ENCODE measurements around the gene PHEX. TPM values are rescaled to one million over a fixed set of nuclear protein-coding genes. Genes with fewer than 3 reads are reported as not detected.

Gene PHEX
- total RNA-seq, 1 experiment from 2014 or later: 1.3 TPM

DNA sequence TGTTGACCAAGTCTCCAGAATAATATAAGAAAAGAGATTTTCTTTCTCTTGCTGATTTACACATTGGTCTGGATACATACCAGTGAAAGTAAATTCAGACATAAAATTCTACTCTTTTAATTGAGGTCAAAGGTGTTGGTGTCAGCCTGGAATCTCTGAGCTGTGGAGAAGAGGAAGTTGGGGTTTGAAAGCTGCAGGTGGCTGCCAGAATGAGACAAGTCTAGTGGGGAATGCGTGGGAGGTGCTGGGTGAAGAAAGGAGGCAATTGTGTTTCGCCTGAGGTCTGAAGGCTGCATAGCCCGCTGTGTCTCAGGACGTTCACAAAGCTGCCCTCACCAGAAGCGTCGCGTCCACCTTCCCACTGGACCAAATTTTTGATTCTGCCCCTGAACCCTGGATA lies 31.2 kb downstream of the PHEX start:
- Histone ChIP-seq H3K4me2 (ENCODE audit: low read depth, low read length, poor library complexity, severe bottlenecking) (no peak overlapping the region), H3K9me2 (replicated peaks; ENCODE audit: insufficient read depth, low read length) (no peaks in the 10 kb centered on the region), H3K9me3 (ENCODE audit: low read length) (no peaks in the 10 kb centered on the region), H3K9ac (ENCODE audit: low read length) (no peak overlapping the region), H4K20me1 (ENCODE audit: insufficient read depth, low read depth, low read length) (no peaks in the 10 kb centered on the region), H3K4me1 (ENCODE audit: low read length) (peaks cover 8% of the 10 kb centered on the region), H3K27me3 (ENCODE audit: low read length) (no peaks in the 10 kb centered on the region), H3K27ac (ENCODE audit: low read length) (no peak overlapping the region), H2AFZ (ENCODE audit: low read length) (no peak overlapping the region), H3K4me3 (ENCODE audit: low read length) (no peak overlapping the region), H3K79me2 (ENCODE audit: low read length) (no peaks in the 10 kb centered on the region), H3K36me3 (ENCODE audit: insufficient read depth, low read length) (no peaks in the 10 kb centered on the region)
- DNase-seq: peak; percentile 56

DNA sequence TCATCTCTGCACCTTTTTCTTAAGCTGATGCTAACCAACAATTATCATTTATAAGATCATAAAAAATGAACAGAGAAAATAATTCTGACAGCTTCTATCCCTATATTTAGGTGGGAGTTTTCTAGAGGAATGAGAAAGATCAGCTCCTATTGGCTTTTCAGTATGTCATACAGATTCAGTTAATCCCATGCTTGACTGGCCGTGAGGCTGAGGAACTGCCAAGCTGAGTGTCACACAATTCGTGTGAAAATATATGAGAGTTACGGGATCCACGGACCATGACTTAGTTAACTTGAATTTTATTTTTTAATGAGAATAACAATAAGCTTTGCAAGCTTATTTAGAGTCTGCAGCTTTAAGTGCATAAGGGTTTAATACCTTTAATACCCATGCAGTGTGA lies 37.5 kb downstream of the PHEX start:
- H3K27ac ChIP-seq (ENCODE audit: low read length): no peak overlapping the region
- H3K4me2 ChIP-seq (ENCODE audit: low read depth, low read length, poor library complexity, severe bottlenecking): no peak overlapping the region
- H3K4me1 ChIP-seq (ENCODE audit: low read length): no peaks in the 10 kb centered on the region
- no peak overlapping the region for H3K4me3 ChIP-seq (ENCODE audit: low read length)
- no peaks in the 10 kb centered on the region for H3K79me2 ChIP-seq (ENCODE audit: low read length)
- no peaks in the 10 kb centered on the region for H4K20me1 ChIP-seq (ENCODE audit: insufficient read depth, low read depth, low read length)
- no peak overlapping the region for H2AFZ ChIP-seq (ENCODE audit: low read length)
- no peaks in the 10 kb centered on the region for H3K9me2 ChIP-seq (replicated peaks; ENCODE audit: insufficient read depth, low read length)
- DNase-seq: no peak
- H3K9me3 ChIP-seq (ENCODE audit: low read length): no peaks in the 10 kb centered on the region
- H3K9ac ChIP-seq (ENCODE audit: low read length): no peak overlapping the region
- H3K27me3 ChIP-seq (ENCODE audit: low read length): no peaks in the 10 kb centered on the region
- no peaks in the 10 kb centered on the region for H3K36me3 ChIP-seq (ENCODE audit: insufficient read depth, low read length)

DNA sequence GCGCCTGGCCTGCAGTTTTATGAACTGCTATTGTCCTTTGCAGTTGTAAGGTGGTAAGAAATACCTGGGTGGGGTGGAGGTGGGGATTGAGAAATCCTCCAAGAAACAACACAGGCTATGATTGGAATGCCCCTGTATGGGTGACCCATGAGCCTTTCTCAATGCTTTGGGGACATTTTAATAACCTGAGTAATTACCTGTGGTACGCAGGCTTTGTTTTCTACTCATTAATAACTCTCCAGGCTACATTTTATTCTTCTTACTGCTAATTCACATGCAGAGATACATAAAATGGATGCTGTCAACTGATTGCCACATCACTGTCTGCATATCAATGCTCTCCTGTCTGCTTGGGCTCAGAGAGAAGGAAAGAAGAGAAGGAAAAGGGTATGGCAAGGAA lies 41.8 kb downstream of the PHEX start:
- no peak overlapping the region for H3K27ac ChIP-seq (ENCODE audit: low read length)
- H3K36me3 ChIP-seq (ENCODE audit: insufficient read depth, low read length): no peaks in the 10 kb centered on the region
- H3K9me2 ChIP-seq (replicated peaks; ENCODE audit: insufficient read depth, low read length): no peaks in the 10 kb centered on the region
- H3K9me3 ChIP-seq (ENCODE audit: low read length): no peaks in the 10 kb centered on the region
- H3K79me2 ChIP-seq (ENCODE audit: low read length): no peaks in the 10 kb centered on the region
- no peak overlapping the region for H2AFZ ChIP-seq (ENCODE audit: low read length)
- H3K4me1 ChIP-seq (ENCODE audit: low read length): no peaks in the 10 kb centered on the region
- no peak for DNase-seq
- no peaks in the 10 kb centered on the region for H3K27me3 ChIP-seq (ENCODE audit: low read length)
- H3K9ac ChIP-seq (ENCODE audit: low read length): no peak overlapping the region
- no peak overlapping the region for H3K4me3 ChIP-seq (ENCODE audit: low read length)
- no peaks in the 10 kb centered on the region for H4K20me1 ChIP-seq (ENCODE audit: insufficient read depth, low read depth, low read length)
- no peak overlapping the region for H3K4me2 ChIP-seq (ENCODE audit: low read depth, low read length, poor library complexity, severe bottlenecking)

DNA sequence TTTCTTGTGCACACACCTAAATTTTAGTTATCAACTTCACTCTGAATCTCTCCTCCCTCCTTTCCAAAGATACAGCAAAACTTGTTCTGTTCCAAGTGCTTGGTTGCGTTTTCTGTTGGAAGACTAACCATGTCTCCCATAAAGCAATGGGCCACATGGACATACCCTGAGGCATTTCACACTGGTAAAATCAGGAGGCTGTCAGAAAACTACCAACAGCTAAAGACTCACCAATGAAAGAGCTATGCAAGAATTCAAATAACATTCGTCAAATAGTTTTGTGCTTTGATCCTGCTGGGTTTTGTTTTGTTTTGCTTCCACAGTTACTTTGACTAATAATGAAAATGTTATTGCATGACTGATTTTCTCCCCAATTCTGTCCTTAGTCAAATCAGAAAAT lies 46.0 kb downstream of the PHEX start:
- Histone ChIP-seq H3K4me3 (ENCODE audit: low read length) (no peak overlapping the region), H3K9ac (ENCODE audit: low read length) (no peak overlapping the region), H3K4me2 (ENCODE audit: low read depth, low read length, poor library complexity, severe bottlenecking) (no peak overlapping the region), H3K27me3 (ENCODE audit: low read length) (no peaks in the 10 kb centered on the region), H3K9me3 (ENCODE audit: low read length) (no peaks in the 10 kb centered on the region), H2AFZ (ENCODE audit: low read length) (no peak overlapping the region), H3K27ac (ENCODE audit: low read length) (no peak overlapping the region), H3K36me3 (ENCODE audit: insufficient read depth, low read length) (no peaks in the 10 kb centered on the region), H3K79me2 (ENCODE audit: low read length) (no peaks in the 10 kb centered on the region), H3K9me2 (replicated peaks; ENCODE audit: insufficient read depth, low read length) (no peaks in the 10 kb centered on the region), H3K4me1 (ENCODE audit: low read length) (no peaks in the 10 kb centered on the region), H4K20me1 (ENCODE audit: insufficient read depth, low read depth, low read length) (no peaks in the 10 kb centered on the region)
- DNase-seq: no peak

DNA sequence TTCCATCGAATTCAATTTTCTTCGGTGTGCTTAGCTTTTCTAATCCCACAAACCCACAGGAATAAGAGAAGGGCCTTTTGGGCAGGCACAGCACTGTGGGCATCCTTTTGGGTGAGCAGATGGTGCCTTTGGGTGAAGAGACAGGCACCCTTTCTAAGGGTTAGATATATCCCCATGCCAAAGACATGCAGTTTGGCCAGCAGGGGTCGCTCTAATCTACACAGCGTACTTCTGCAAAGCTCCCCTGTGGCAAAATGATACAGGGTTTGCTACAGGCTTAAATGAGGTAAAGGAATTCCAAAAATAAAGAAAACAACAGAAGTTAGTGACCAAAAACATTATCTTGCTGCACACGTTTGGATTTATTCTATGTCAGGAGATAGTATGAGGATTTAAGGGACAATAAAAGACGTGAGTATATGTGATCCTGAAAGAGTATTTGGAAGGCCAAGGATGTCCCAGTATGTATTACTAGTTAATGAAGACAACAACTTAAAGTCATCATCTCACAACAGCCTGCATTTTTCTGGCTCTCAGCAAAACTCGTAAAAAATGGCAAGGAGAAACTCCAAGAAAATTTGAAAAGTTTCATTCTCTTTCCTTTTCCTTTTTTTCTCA lies 49.5 kb downstream of the PHEX start:
- H3K36me3 ChIP-seq (ENCODE audit: insufficient read depth, low read length): no peaks in the 10 kb centered on the region
- H4K20me1 ChIP-seq (ENCODE audit: insufficient read depth, low read depth, low read length): no peaks in the 10 kb centered on the region
- H3K4me1 ChIP-seq (ENCODE audit: low read length): no peaks in the 10 kb centered on the region
- H3K4me3 ChIP-seq (ENCODE audit: low read length): no peak overlapping the region
- H3K9me2 ChIP-seq (replicated peaks; ENCODE audit: insufficient read depth, low read length): no peaks in the 10 kb centered on the region
- peak; percentile 81 for DNase-seq
- no peak overlapping the region for H3K27ac ChIP-seq (ENCODE audit: low read length)
- H3K79me2 ChIP-seq (ENCODE audit: low read length): no peaks in the 10 kb centered on the region
- H3K27me3 ChIP-seq (ENCODE audit: low read length): no peaks in the 10 kb centered on the region
- H3K9me3 ChIP-seq (ENCODE audit: low read length): no peaks in the 10 kb centered on the region
- no peak overlapping the region for H3K9ac ChIP-seq (ENCODE audit: low read length)
- no peak overlapping the region for H3K4me2 ChIP-seq (ENCODE audit: low read depth, low read length, poor library complexity, severe bottlenecking)
- no peak overlapping the region for H2AFZ ChIP-seq (ENCODE audit: low read length)

DNA sequence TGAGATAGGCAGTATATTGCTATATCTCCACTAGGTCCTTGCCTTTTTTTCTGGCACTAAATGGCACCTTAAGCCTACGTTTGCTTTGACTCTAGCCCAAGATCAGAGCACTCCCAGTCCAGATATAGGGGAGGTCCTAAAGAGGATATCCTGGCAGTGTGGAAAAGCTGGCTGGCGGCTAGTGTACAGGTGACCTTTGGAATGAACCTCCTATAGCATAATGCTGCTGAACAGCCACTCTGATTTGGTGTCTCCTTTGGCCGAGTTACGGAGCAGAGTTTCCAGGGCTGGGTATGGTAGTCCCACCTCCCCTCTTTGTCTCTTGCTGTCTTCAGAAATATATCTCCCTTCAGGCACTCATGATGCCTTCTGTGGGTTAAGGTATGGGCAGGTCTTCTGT lies 53.9 kb downstream of the PHEX start:
- Histone ChIP-seq H3K4me1 (ENCODE audit: low read length) (no peaks in the 10 kb centered on the region), H3K9ac (ENCODE audit: low read length) (no peak overlapping the region), H3K9me2 (replicated peaks; ENCODE audit: insufficient read depth, low read length) (no peaks in the 10 kb centered on the region), H3K27me3 (ENCODE audit: low read length) (no peaks in the 10 kb centered on the region), H2AFZ (ENCODE audit: low read length) (no peak overlapping the region), H3K36me3 (ENCODE audit: insufficient read depth, low read length) (no peaks in the 10 kb centered on the region), H3K79me2 (ENCODE audit: low read length) (no peaks in the 10 kb centered on the region), H4K20me1 (ENCODE audit: insufficient read depth, low read depth, low read length) (no peaks in the 10 kb centered on the region), H3K27ac (ENCODE audit: low read length) (no peak overlapping the region), H3K9me3 (ENCODE audit: low read length) (no peaks in the 10 kb centered on the region; the same call in 1 of the 2 replicates), H3K4me3 (ENCODE audit: low read length) (no peak overlapping the region), H3K4me2 (ENCODE audit: low read depth, low read length, poor library complexity, severe bottlenecking) (no peak overlapping the region)
- no peak for DNase-seq

DNA sequence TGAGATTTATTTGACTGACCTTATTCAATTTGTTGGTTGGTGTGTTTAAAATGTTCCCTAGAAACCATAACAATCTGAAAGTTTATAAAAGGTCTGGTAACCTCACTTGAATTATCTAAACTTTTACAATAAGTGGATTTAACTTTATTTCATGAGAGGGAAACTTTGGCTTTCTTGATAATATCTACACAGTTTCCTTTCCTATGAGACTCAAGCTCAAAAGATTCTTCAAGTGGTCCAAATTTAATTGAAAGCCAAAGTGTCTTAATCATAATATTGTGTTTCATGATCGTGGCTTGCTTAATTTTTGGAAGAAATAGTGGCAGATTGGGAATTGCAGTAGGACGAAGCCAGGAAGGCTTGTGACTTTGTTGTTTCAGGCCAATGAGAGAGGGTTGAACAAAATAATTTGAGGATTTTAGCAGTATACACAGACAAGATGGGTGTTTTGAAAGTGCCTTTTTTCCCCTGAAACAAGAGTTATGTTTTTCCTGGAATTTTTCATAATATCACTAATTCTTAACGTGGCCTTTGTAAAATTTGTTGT lies 55.0 kb downstream of the PHEX start:
- no peaks in the 10 kb centered on the region for H3K27me3 ChIP-seq (ENCODE audit: low read length)
- no peak overlapping the region for H3K4me3 ChIP-seq (ENCODE audit: low read length)
- no peak overlapping the region for H3K27ac ChIP-seq (ENCODE audit: low read length)
- no peak overlapping the region for H3K4me2 ChIP-seq (ENCODE audit: low read depth, low read length, poor library complexity, severe bottlenecking)
- H4K20me1 ChIP-seq (ENCODE audit: insufficient read depth, low read depth, low read length): no peaks in the 10 kb centered on the region
- H3K79me2 ChIP-seq (ENCODE audit: low read length): no peaks in the 10 kb centered on the region
- no peaks in the 10 kb centered on the region; the same call in 1 of the 2 replicates for H3K9me3 ChIP-seq (ENCODE audit: low read length)
- no peak overlapping the region for H2AFZ ChIP-seq (ENCODE audit: low read length)
- no peak overlapping the region for H3K9ac ChIP-seq (ENCODE audit: low read length)
- no peaks in the 10 kb centered on the region for H3K9me2 ChIP-seq (replicated peaks; ENCODE audit: insufficient read depth, low read length)
- no peak for DNase-seq
- no peaks in the 10 kb centered on the region for H3K36me3 ChIP-seq (ENCODE audit: insufficient read depth, low read length)
- H3K4me1 ChIP-seq (ENCODE audit: low read length): no peaks in the 10 kb centered on the region

DNA sequence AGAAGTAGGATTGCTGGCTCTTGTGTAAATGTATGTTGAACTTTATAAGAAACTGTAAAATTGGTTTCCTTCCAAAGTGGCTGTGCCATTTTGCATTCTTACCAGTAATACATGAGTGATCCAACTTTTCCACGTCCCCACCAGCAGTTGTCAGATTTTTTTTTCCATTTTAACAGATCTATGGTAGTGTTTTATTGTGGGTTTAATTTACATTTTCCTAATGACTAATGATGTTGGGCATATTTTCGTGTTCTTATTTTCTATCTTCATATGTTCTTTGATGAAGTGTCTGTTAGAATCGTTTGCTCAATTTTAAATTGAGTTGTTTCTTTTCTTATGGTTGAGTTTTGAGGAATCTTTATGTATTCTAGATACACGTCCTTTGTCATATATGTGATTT lies 56.2 kb downstream of the PHEX start:
- no peaks in the 10 kb centered on the region for H4K20me1 ChIP-seq (ENCODE audit: insufficient read depth, low read depth, low read length)
- no peaks in the 10 kb centered on the region for H3K27me3 ChIP-seq (ENCODE audit: low read length)
- H3K4me1 ChIP-seq (ENCODE audit: low read length): no peaks in the 10 kb centered on the region
- H3K9me3 ChIP-seq (ENCODE audit: low read length): no peaks in the 10 kb centered on the region; the same call in 1 of the 2 replicates
- no peaks in the 10 kb centered on the region for H3K9me2 ChIP-seq (replicated peaks; ENCODE audit: insufficient read depth, low read length)
- H3K79me2 ChIP-seq (ENCODE audit: low read length): no peaks in the 10 kb centered on the region
- H3K9ac ChIP-seq (ENCODE audit: low read length): no peak overlapping the region
- DNase-seq: no peak
- no peaks in the 10 kb centered on the region for H3K36me3 ChIP-seq (ENCODE audit: insufficient read depth, low read length)
- H3K27ac ChIP-seq (ENCODE audit: low read length): no peak overlapping the region
- H3K4me2 ChIP-seq (ENCODE audit: low read depth, low read length, poor library complexity, severe bottlenecking): no peak overlapping the region
- H2AFZ ChIP-seq (ENCODE audit: low read length): no peak overlapping the region
- H3K4me3 ChIP-seq (ENCODE audit: low read length): no peak overlapping the region
